Fibroblast of lung (primary cell): Measurements from ENCODE around the gene CNTN4.

Source experiments
- CTCF ChIP-seq, 2 donors: IDR thresholded peaks in 1 of 2; conservative IDR thresholded peaks in 1 of 2; 1 replicate in 1 of 2; 2 replicates in 1 of 2; pipeline ENCODE4 v1.5.1; 2011 to 2012; ENCODE audit warnings: low read length in 2 of 2, control low read depth in 1 of 2, inconsistent platforms in 1 of 2, low read depth in 1 of 2, mild to moderate bottlenecking in 1 of 2
- EZH2 ChIP-seq: IDR thresholded peaks from 2 replicates; pipeline ENCODE4 v1.5.1; 2012; ENCODE audit warnings: low read length, control low read depth, mild to moderate bottlenecking; ENCODE audit errors: missing control alignments

GRCh38 chr3:2454865-2455264 is 356.2 kb downstream of the CNTN4 start:
- TF ChIP-seq CTCF (conservative IDR thresholded peaks at IDR 0.05 in 1 of 2, IDR thresholded peaks at IDR 0.05 in 1 of 2; ENCODE audit: low read depth in 1 of 2, low read length in 2 of 2) (no peak), EZH2 (no peak)
